NCI-H524 treated with DMSO at 0.1 percent for 48 hours (cell line): ENCODE measurements around the gene APBB2.

Experiments
- DNase-seq: peaks from one replicate; lab custom pipeline; 2025; lab: John Stamatoyannopoulos, UW

Gene APBB2

GRCh38 chr4:41215969-41216293 lies 1.6 kb upstream of the APBB2 start:
- DNase-seq = no peak

GRCh38 chr4:41215155-41215554 lies 813 bp upstream of the APBB2 start:
- no peak for DNase-seq

GRCh38 chr4:41214825-41215146 lies 444 bp upstream of the APBB2 start:
- DNase-seq = no peak

- no peak for DNase-seq
Measured at GRCh38 chr4:41213625-41214135, 662 bp downstream of the APBB2 start.

GRCh38 chr4:41212616-41213203 lies 1.6 kb downstream of the APBB2 start:
- no peak for DNase-seq

- no peak for DNase-seq
Measured at GRCh38 chr4:41211951-41212615, 2.3 kb downstream of the APBB2 start.

- no peak for DNase-seq
Measured at GRCh38 chr4:41209901-41210300, 4.4 kb downstream of the APBB2 start.

GRCh38 chr4:41209187-41209586 lies 5.2 kb downstream of the APBB2 start:
- DNase-seq = no peak

- no peak for DNase-seq
Measured at GRCh38 chr4:41207291-41207831, 7.0 kb downstream of the APBB2 start.

- no peak for DNase-seq
Measured at GRCh38 chr4:41205854-41206460, 8.4 kb downstream of the APBB2 start.

- DNase-seq = no peak
Measured at GRCh38 chr4:41205130-41205529, 9.2 kb downstream of the APBB2 start.

GRCh38 chr4:41204400-41204978 lies 9.9 kb downstream of the APBB2 start:
- no peak for DNase-seq

- DNase-seq = no peak
Measured at GRCh38 chr4:41203841-41204240, 10.5 kb downstream of the APBB2 start.

- no peak for DNase-seq
Measured at GRCh38 chr4:41202820-41203568, 11.3 kb downstream of the APBB2 start.

GRCh38 chr4:41202356-41202755 lies 12.0 kb downstream of the APBB2 start:
- DNase-seq = no peak

GRCh38 chr4:41200486-41201017 lies 13.8 kb downstream of the APBB2 start:
- DNase-seq = no peak

- DNase-seq = no peak
Measured at GRCh38 chr4:41199788-41200187, 14.6 kb downstream of the APBB2 start.

- DNase-seq = no peak
Measured at GRCh38 chr4:41197996-41198395, 16.3 kb downstream of the APBB2 start.

GRCh38 chr4:41197495-41197894 lies 16.8 kb downstream of the APBB2 start:
- DNase-seq = no peak

GRCh38 chr4:41196633-41197332 lies 17.6 kb downstream of the APBB2 start:
- DNase-seq = no peak

GRCh38 chr4:41192136-41192535 lies 22.2 kb downstream of the APBB2 start:
- DNase-seq = no peak
